WERI-Rb-1 (cell line): ENCODE data around the gene SLC7A8.

Source experiments
- DNase-seq: peaks from one replicate; pipeline ENCODE4 v3.0.0-alpha.2; 2020
- H3K27ac ChIP-seq: fragments of 250-450 bp; sonication (Bioruptor Pico); 2 replicates; pipeline ENCODE4 v1.5.1; 2020; ENCODE audit warnings: mild to moderate bottlenecking, moderate library complexity
- H3K27me3 ChIP-seq: fragments of 250-450 bp; sonication (Bioruptor Pico); 2 replicates; pipeline ENCODE4 v1.5.1; 2021; ENCODE audit warnings: mild to moderate bottlenecking, low read depth, moderate library complexity; ENCODE audit not compliant: insufficient read depth, severe bottlenecking
- H3K36me3 ChIP-seq: fragments of 250-450 bp; sonication (Bioruptor Pico); 2 replicates; pipeline ENCODE4 v1.5.1; 2020; ENCODE audit warnings: mild to moderate bottlenecking, moderate library complexity
- H3K4me3 ChIP-seq: 2 replicates; pipeline ENCODE4 v1.5.1; 2011; ENCODE audit warnings: low read depth, mild to moderate bottlenecking, control low read depth, low read length
- H3K9me3 ChIP-seq: fragments of 250-450 bp; sonication (Bioruptor Pico); 2 replicates; pipeline ENCODE4 v1.5.1; 2021; ENCODE audit warnings: mild to moderate bottlenecking, moderate library complexity; ENCODE audit not compliant: severe bottlenecking
- CTCF ChIP-seq: IDR thresholded peaks from 2 replicates; pipeline ENCODE4 v1.5.1; 2011; ENCODE audit warnings: low read depth, mild to moderate bottlenecking, control low read depth, inconsistent platforms, low read length

The SLC7A8 gene

GRCh38 chr14:23091294-23092225, 91.9 kb downstream of the SLC7A8 start:
- Histone ChIP-seq H3K4me3 (no peak overlapping the region), H3K27ac (no peak overlapping the region), H3K36me3 (peaks cover 64% of the 10 kb centered on the region), H3K9me3 (no peaks in the 10 kb centered on the region), H3K27me3 (no peaks in the 10 kb centered on the region)
- DNase-seq: no peak
- no peak for TF ChIP-seq CTCF

- no peak for TF ChIP-seq CTCF
- Histone ChIP-seq H3K36me3 (peaks cover 75% of the 10 kb centered on the region), H3K27me3 (no peaks in the 10 kb centered on the region), H3K9me3 (no peaks in the 10 kb centered on the region), H3K27ac (no peak overlapping the region), H3K4me3 (no peak overlapping the region)
- no peak for DNase-seq
Observed at GRCh38 chr14:23090254-23090636, 93.2 kb downstream of the SLC7A8 start.

- TF ChIP-seq CTCF: no peak
- H3K4me3 ChIP-seq: no peak overlapping the region
- DNase-seq: no peak
- H3K27ac ChIP-seq: no peak overlapping the region
- no peaks in the 10 kb centered on the region for H3K27me3 ChIP-seq
- peaks cover 78% of the 10 kb centered on the region for H3K36me3 ChIP-seq
- H3K9me3 ChIP-seq: no peaks in the 10 kb centered on the region
Observed at GRCh38 chr14:23089498-23090253, 93.8 kb downstream of the SLC7A8 start.

- Histone ChIP-seq H3K9me3 (no peaks in the 10 kb centered on the region), H3K4me3 (no peak overlapping the region), H3K36me3 (peaks cover 85% of the 10 kb centered on the region), H3K27ac (no peak overlapping the region), H3K27me3 (no peaks in the 10 kb centered on the region)
- DNase-seq: no peak
- TF ChIP-seq CTCF: no peak
Observed at GRCh38 chr14:23086565-23086964, 96.9 kb downstream of the SLC7A8 start.

GRCh38 chr14:23085458-23085857, 98.0 kb downstream of the SLC7A8 start:
- DNase-seq: no peak
- Histone ChIP-seq H3K27me3 (no peaks in the 10 kb centered on the region), H3K27ac (no peak overlapping the region), H3K9me3 (no peaks in the 10 kb centered on the region), H3K4me3 (no peak overlapping the region), H3K36me3 (peaks cover 87% of the 10 kb centered on the region)
- no peak for TF ChIP-seq CTCF
